Small intestine (tissue), 16 donors: ENCODE data around the gene KRTAP6-1. TPM values are rescaled to one million over a fixed set of nuclear protein-coding genes. Genes with fewer than 3 reads are reported as not detected.

Source experiments
- DNase-seq, 2 donors: peaks; one replicate each; pipeline versions ENCODE4 v3.0.0 to v3.0.0-alpha.2; 2013
- FAIRE-seq: peaks from 2 replicates; lab custom pipeline; 2012; peaks lifted over from hg19 to GRCh38; lab: Jason Lieb, UNC
- H3K27ac ChIP-seq, 3 donors: one replicate each; pipeline ENCODE4 v1.5.1; 2013; ENCODE audit warnings: low read length in 2 of 3, mild to moderate bottlenecking in 2 of 3, control low read depth in 1 of 3, inconsistent platforms in 1 of 3, low read depth in 1 of 3, moderate library complexity in 1 of 3
- H3K27me3 ChIP-seq, 3 donors: one replicate each; pipeline ENCODE4 v1.6.1; 2013; ENCODE audit warnings: low read length in 3 of 3, inconsistent platforms in 1 of 3; ENCODE audit not compliant: control insufficient read depth in 3 of 3, insufficient read depth in 3 of 3
- H3K36me3 ChIP-seq, 3 donors: one replicate each; pipeline ENCODE4 v1.6.1; 2013; ENCODE audit warnings: low read length in 3 of 3, inconsistent platforms in 1 of 3, low read depth in 1 of 3, mild to moderate bottlenecking in 1 of 3, moderate library complexity in 1 of 3; ENCODE audit not compliant: control insufficient read depth in 3 of 3, insufficient read depth in 2 of 3
- H3K4me1 ChIP-seq, 3 donors: one replicate each; pipeline ENCODE4 v1.6.1; 2013; ENCODE audit warnings: low read length in 2 of 3, inconsistent platforms in 1 of 3, low read depth in 1 of 3, mild to moderate bottlenecking in 1 of 3, moderate library complexity in 1 of 3; ENCODE audit not compliant: control insufficient read depth in 3 of 3, insufficient read depth in 2 of 3
- H3K4me3 ChIP-seq, 3 donors: one replicate each; pipeline ENCODE4 v1.5.1; 2013; ENCODE audit warnings: low read length in 3 of 3, control low read depth in 1 of 3, inconsistent platforms in 1 of 3, low read depth in 1 of 3, mild to moderate bottlenecking in 1 of 3, moderate library complexity in 1 of 3
- H3K9me3 ChIP-seq, 2 donors: one replicate each; pipeline ENCODE4 v1.6.1; 2013; ENCODE audit warnings: low read depth in 1 of 2, low read length in 1 of 2; ENCODE audit not compliant: control insufficient read depth in 2 of 2, insufficient read depth in 1 of 2
- WGBS, 3 donors: extraction: QIAGEN DNeasy Blood & Tissue Kit; methylation state at CpG; one replicate each; pipeline ENCODE4 v1.1.7; 2013; 5-methylcytosine and 5-hydroxymethylcytosine counted together
- long read RNA-seq, 10 donors: transcript quantifications; one replicate each; lab custom pipeline, GENCODE V29; 2026
- polyA plus RNA-seq, 4 donors: library from polyadenylated mRNA; stranded (reverse) in 3 of 4; unstranded in 1 of 4; fragments of 200-250 nt in 3 of 4; fragments of 120-200 nt in 1 of 4; gene quantifications; one replicate each; pipeline versions ENCODE4 v1.2.1 to v1.2.3, GENCODE V29; 2013
- donor health status: healthy with polysubstance abuse.
- donor health status: control.
- donor health status: control.
- donor health status: Bipolar disorder and iron deficiency.
- donor health status: healthy.

Gene KRTAP6-1, protein sequence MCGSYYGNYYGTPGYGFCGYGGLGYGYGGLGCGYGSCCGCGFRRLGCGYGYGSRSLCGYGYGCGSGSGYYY
- polyA plus RNA-seq: not detected
- long read RNA-seq, donor 1: 0 reads
- long read RNA-seq, donor 2: 0 reads
- long read RNA-seq, donor 3: 0 reads
- long read RNA-seq, donor 4: 0 reads
- long read RNA-seq, donor 5: 0 reads
- long read RNA-seq, donor 6: 0 reads
- long read RNA-seq, donor 7: 0 reads
- long read RNA-seq, donor 8: 0 reads
- long read RNA-seq, donor 9: 0 reads
- long read RNA-seq, donor 10: 0 reads

DNA sequence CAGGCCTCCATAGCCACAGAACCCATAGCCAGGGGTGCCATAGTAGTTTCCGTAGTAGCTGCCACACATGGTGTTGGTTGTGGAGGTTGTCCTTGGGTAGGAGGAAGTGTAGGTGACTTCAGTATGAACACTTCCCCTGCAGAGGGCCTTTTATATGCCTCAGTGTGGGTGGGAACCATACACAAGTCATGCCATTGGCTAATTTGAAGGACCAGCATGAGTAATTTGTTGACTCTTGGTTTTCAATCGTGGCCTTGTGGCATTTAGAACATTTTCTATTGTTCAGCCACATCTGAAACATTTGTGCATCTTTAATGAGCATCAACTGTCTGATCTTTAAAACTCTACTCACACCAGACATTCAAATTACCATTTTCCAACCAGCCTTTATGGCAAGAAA, at the start of gene KRTAP6-1:
TSS of gene KRTAP6-1 (minus strand) at position 95 of the 400 bp plus-strand sequence. CDS start at position 69, 26 bp downstream.
- DNase-seq: no peak
- H3K4me1 ChIP-seq: no peaks in the 10 kb centered on the region
- peaks cover 0 to 3% of the 10 kb centered on the region in 2 donors for H3K9me3 ChIP-seq
- no peak for FAIRE-seq
- H3K4me3 ChIP-seq: no peak within 1 kb of the TSS
- no peaks in the 10 kb centered on the region for H3K36me3 ChIP-seq
- no peak within 1 kb of the TSS for H3K27ac ChIP-seq
- WGBS, 3 donors: 51 to 80% (median 53%) methylated on average over 2 of the region's 2 CpGs
- H3K27me3 ChIP-seq: no peaks in the 10 kb centered on the region

DNA sequence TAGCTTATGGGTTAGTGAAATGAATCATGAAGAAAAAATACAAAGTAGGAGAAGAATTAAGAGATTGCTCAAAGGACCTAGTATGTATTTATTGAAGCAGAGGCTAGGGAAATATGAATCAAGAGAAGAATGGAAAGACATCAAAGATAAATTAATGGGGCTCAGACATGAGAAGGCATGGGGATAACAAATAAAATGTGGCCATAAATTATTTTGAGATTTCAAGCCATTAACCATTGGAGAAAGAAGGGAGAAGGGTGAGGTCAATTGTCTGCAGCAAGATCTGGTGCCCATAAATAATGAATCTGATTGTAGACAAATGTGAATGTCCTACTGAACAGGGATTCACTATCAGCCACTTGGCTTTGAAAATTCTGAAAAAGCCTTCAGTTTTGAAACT, 39.2 kb upstream of the KRTAP6-1 start:
- Histone ChIP-seq H3K27me3 (no peaks in the 10 kb centered on the region), H3K4me1 (no peaks in the 10 kb centered on the region), H3K36me3 (no peaks in the 10 kb centered on the region), H3K27ac (no peak overlapping the region), H3K9me3 (no peaks in the 10 kb centered on the region), H3K4me3 (no peak overlapping the region)
- FAIRE-seq (no peak), DNase-seq (no peak)

DNA sequence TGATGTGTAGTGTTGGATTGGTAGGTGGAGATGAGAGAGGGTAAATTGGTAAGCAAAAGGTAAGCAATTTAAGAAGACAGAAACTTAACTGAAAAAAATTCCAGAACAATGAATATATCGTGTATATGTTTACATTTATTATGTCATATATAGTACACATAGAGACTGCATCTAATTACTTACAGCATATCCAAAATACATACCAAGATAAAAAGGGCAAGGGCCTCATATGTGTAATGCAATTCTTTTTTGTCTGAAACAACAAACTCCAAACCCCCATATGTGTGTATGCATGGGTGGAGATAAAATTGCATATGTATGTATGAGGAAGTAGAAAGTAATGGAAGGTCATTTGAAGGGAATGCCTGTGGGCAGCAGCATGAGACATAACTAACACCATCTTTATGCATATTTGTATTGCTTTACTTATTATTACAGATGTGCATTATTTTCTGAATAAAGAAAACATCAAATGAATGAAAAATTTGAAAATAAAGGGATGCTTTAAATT, 33.2 kb upstream of the KRTAP6-1 start:
- no peaks in the 10 kb centered on the region for H3K9me3 ChIP-seq
- DNase-seq: no peak

DNA sequence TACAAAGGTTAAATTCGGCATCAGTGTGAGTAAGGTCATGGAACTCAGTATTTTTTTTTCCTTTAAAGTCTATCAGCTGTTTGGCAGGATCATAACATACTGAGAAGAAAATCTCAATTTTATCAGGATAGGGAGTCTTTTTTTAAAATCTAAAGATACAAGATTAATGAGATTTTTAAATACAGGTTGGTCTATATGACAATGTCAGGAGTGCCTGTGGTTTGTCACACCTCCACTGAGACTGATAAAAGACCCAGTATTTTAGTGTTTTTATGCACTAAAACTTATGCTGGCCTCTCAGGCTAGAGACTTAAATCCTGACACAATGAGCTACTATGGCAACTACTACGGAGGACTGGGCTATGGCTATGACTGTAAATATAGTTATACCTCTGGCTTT, 28.8 kb upstream of the KRTAP6-1 start, which contains the start of gene KRTAP20-3:
TSS of gene KRTAP20-3 (plus strand) at position 301 of the 400 bp plus-strand sequence.
- no peaks in the 10 kb centered on the region for H3K36me3 ChIP-seq
- DNase-seq (no peak), FAIRE-seq (no peak)
- H3K4me1 ChIP-seq: no peaks in the 10 kb centered on the region
- 89 to 92% (median 90%) methylated on average over 2 of the region's 2 CpGs for WGBS, 3 donors
- no peaks in the 10 kb centered on the region for H3K27me3 ChIP-seq
- no peak within 1 kb of the TSS for H3K27ac ChIP-seq
- no peaks in the 10 kb centered on the region for H3K9me3 ChIP-seq
- H3K4me3 ChIP-seq: no peak within 1 kb of the TSS

More for the DNA sequence above, 33.2 kb upstream of the KRTAP6-1 start:
- Histone ChIP-seq H3K36me3 (no peaks in the 10 kb centered on the region), H3K27ac (no peak overlapping the region), H3K4me1 (no peaks in the 10 kb centered on the region), H3K27me3 (no peaks in the 10 kb centered on the region), H3K4me3 (no peak overlapping the region)
- 73 to 79% (median 77%) methylated on average over 1 of the region's 1 CpG for WGBS, 3 donors
- no peak for FAIRE-seq

DNA sequence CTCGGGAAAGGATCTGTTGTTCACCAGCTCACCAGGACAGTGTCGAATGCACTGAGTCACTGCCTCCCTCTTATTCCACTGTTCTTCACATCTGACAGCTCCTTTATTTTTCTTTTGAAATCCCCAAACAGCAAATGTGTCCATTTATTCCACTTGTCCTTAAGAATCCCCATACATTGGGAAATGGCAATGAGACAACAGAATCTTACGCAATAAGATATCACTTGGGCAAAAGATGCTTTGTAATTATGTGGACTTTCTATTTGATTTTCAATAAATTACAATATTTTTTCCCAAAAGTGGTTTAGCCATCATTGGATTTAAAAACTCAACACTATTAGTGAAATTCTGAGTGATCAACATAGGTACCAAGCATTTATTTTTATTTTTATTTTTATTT, 25.0 kb upstream of the KRTAP6-1 start:
- no peaks in the 10 kb centered on the region for H3K9me3 ChIP-seq
- no peak for FAIRE-seq
- 84 to 90% (median 88%) methylated on average over 3 of the region's 3 CpGs for WGBS, 3 donors

DNA sequence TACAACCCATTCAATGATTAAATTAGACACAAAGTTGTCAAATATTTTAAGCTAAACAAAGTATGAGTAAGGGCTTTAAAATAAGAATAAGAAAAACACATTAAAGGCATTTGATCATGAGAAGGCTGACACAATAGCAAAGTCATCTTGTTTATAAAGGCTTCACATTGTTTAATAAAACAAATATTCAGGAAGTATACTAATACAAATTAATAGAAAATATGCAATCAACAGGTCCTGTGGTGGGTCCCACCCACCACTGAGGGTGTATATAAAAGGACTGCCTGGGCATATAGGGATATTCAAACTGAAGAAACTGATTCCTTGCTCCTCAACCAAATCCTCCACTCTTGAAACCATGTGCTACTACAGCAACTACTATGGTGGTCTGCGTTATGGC, 21.2 kb upstream of the KRTAP6-1 start, which contains the start of gene KRTAP20-2:
TSS of gene KRTAP20-2 (plus strand) at position 301 of the 400 bp plus-strand sequence. CDS start at position 359, 58 bp downstream.
- DNase-seq (no peak), FAIRE-seq (no peak)
- 91 to 100% (median 94%) methylated on average over 1 of the region's 1 CpG for WGBS, 3 donors
- Histone ChIP-seq H3K36me3 (no peaks in the 10 kb centered on the region), H3K27me3 (no peaks in the 10 kb centered on the region), H3K4me1 (no peaks in the 10 kb centered on the region), H3K27ac (no peak within 1 kb of the TSS), H3K9me3 (no peaks in the 10 kb centered on the region), H3K4me3 (no peak within 1 kb of the TSS)

More for the DNA sequence above, 25.0 kb upstream of the KRTAP6-1 start:
- H3K27ac ChIP-seq: no peak overlapping the region
- H3K36me3 ChIP-seq: no peaks in the 10 kb centered on the region
- no peaks in the 10 kb centered on the region for H3K4me1 ChIP-seq
- H3K27me3 ChIP-seq: no peaks in the 10 kb centered on the region
- DNase-seq: no peak
- H3K4me3 ChIP-seq: no peak overlapping the region

DNA sequence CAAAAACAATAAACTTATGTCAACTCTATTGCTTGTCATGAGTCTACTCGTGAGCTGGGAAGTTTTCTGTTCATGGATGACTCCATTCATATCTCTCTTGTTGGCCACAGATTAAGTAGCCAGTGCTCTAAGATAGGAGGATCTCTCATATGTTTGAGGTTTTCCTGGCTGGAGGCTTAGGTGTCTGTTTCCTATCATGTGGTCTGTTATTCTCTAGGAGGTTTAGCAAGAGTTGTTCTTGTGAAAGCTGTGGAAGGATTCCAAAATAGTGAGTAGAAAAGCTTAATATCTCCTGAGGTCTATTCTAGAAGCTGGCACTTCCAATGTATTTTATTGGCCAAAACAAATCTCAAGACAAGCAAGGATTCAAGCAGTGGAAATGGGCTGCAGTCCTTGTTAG, 15.5 kb upstream of the KRTAP6-1 start:
- peaks cover 0 to 14% of the 10 kb centered on the region in 2 donors for H3K9me3 ChIP-seq
- DNase-seq (no peak), FAIRE-seq (no peak)

DNA sequence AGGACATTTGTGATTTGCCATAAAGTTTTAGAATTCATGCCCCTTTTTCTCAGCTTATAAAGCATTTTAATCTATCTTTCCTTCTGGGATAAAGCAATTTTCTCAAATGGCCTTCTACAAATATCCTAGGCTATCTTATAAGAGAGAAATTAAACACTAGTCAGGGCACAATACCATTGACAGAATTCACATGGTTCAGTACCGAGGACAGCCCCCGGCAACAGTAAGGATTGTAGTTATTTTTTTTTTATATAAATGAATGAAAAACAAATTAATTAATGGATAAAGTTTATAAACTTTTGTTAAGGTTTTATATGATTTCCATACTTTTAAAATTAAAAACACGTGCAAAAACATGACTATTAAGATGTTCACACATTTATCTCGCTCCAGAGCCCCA, 14.4 kb upstream of the KRTAP6-1 start:
- no peak for DNase-seq
- H3K4me1 ChIP-seq: no peaks in the 10 kb centered on the region
- WGBS, 3 donors: 67 to 78% (median 78%) methylated on average over 4 of the region's 4 CpGs
- H3K27me3 ChIP-seq: no peaks in the 10 kb centered on the region
- H3K9me3 ChIP-seq: peaks cover 0 to 14% of the 10 kb centered on the region in 2 donors
- no peaks in the 10 kb centered on the region for H3K36me3 ChIP-seq
- H3K4me3 ChIP-seq: no peak overlapping the region
- H3K27ac ChIP-seq: no peak overlapping the region
- no peak for FAIRE-seq

More for the DNA sequence above, 15.5 kb upstream of the KRTAP6-1 start:
- Histone ChIP-seq H3K4me3 (no peak overlapping the region), H3K36me3 (no peaks in the 10 kb centered on the region), H3K27ac (no peak overlapping the region), H3K27me3 (no peaks in the 10 kb centered on the region), H3K4me1 (no peaks in the 10 kb centered on the region)
- 45 to 57% (median 52%) methylated on average over 1 of the region's 1 CpG for WGBS, 3 donors
